ENCODE data around the gene TMTC3.

Gene TMTC3

GRCh38 chr12:88144546-88145468, 2.7 kb downstream of the TMTC3 start:
- Mint-ChIP-seq H3K36me3 (peaks cover 21% of the 10 kb centered on the region), H3K9me3 (no peaks in the 10 kb centered on the region), H3K4me1 (peaks cover 25% of the 10 kb centered on the region), H3K27ac (peak overlapping the region; percentile 43), H3K4me3 (no peak overlapping the region)
- ATAC-seq (no peak), DNase-seq (ENCODE audit: low spot score in 2 of 2) (no peak)

GRCh38 chr12:88145567-88146505, 3.7 kb downstream of the TMTC3 start:
- H3K4me3 Mint-ChIP-seq, result no peak overlapping the region
- H3K27ac Mint-ChIP-seq, result peak overlapping the region; percentile 43
- ATAC-seq (no peak), DNase-seq (ENCODE audit: low spot score in 2 of 2) (no peak)
- no peaks in the 10 kb centered on the region for H3K9me3 Mint-ChIP-seq
- H3K4me1 Mint-ChIP-seq, result peaks cover 24% of the 10 kb centered on the region
- H3K36me3 Mint-ChIP-seq, result peaks cover 16% of the 10 kb centered on the region

- Mint-ChIP-seq H3K4me1 (peaks cover 29% of the 10 kb centered on the region), H3K27ac (no peak overlapping the region), H3K36me3 (peaks cover 6% of the 10 kb centered on the region), H3K4me3 (no peak overlapping the region), H3K9me3 (no peaks in the 10 kb centered on the region)
- DNase-seq (ENCODE audit: low spot score in 2 of 2), result no peak
- no peak for ATAC-seq
Observed at GRCh38 chr12:88150063-88150462, 8.0 kb downstream of the TMTC3 start.

GRCh38 chr12:88153959-88154358, 11.9 kb downstream of the TMTC3 start:
- no peak for ATAC-seq
- Mint-ChIP-seq H3K9me3 (no peaks in the 10 kb centered on the region), H3K27ac (no peak overlapping the region), H3K36me3 (peaks cover 24% of the 10 kb centered on the region), H3K4me1 (peaks cover 18% of the 10 kb centered on the region), H3K4me3 (no peak overlapping the region)
- DNase-seq (ENCODE audit: low spot score in 2 of 2), result no peak

- Mint-ChIP-seq H3K9me3 (no peaks in the 10 kb centered on the region), H3K27ac (peak overlapping the region; percentile 43), H3K4me3 (no peak overlapping the region), H3K36me3 (peaks cover 27% of the 10 kb centered on the region), H3K4me1 (peaks cover 7% of the 10 kb centered on the region)
- ATAC-seq (no peak), DNase-seq (ENCODE audit: low spot score in 2 of 2) (no peak)
Observed at GRCh38 chr12:88156075-88156654, 14.1 kb downstream of the TMTC3 start.

- Mint-ChIP-seq H3K9me3 (no peaks in the 10 kb centered on the region), H3K36me3 (peaks cover 60% of the 10 kb centered on the region), H3K27ac (no peak overlapping the region), H3K4me3 (no peak overlapping the region), H3K4me1 (no peaks in the 10 kb centered on the region)
- ATAC-seq, result no peak
- no peak for DNase-seq (ENCODE audit: low spot score in 2 of 2)
Observed at GRCh38 chr12:88163371-88163770, 21.3 kb downstream of the TMTC3 start.

GRCh38 chr12:88166179-88166578, 24.1 kb downstream of the TMTC3 start:
- no peaks in the 10 kb centered on the region for H3K4me1 Mint-ChIP-seq
- no peak overlapping the region for H3K27ac Mint-ChIP-seq
- ATAC-seq (no peak), DNase-seq (ENCODE audit: low spot score in 2 of 2) (no peak)
- no peak overlapping the region for H3K4me3 Mint-ChIP-seq
- peaks cover 67% of the 10 kb centered on the region for H3K36me3 Mint-ChIP-seq
- no peaks in the 10 kb centered on the region for H3K9me3 Mint-ChIP-seq

GRCh38 chr12:88167384-88167783, 25.3 kb downstream of the TMTC3 start:
- H3K4me3 Mint-ChIP-seq, result no peak overlapping the region
- H3K27ac Mint-ChIP-seq, result no peak overlapping the region
- ATAC-seq (no peak), DNase-seq (ENCODE audit: low spot score in 2 of 2) (no peak)
- no peaks in the 10 kb centered on the region for H3K9me3 Mint-ChIP-seq
- H3K4me1 Mint-ChIP-seq, result no peaks in the 10 kb centered on the region
- peaks cover 55% of the 10 kb centered on the region for H3K36me3 Mint-ChIP-seq

GRCh38 chr12:88172844-88173407, 30.8 kb downstream of the TMTC3 start:
- no peak overlapping the region for H3K27ac Mint-ChIP-seq
- ATAC-seq (no peak), DNase-seq (ENCODE audit: low spot score in 2 of 2) (no peak)
- no peaks in the 10 kb centered on the region for H3K9me3 Mint-ChIP-seq
- H3K4me3 Mint-ChIP-seq, result no peak overlapping the region
- peaks cover 72% of the 10 kb centered on the region for H3K36me3 Mint-ChIP-seq
- H3K4me1 Mint-ChIP-seq, result peaks cover 5% of the 10 kb centered on the region

- Mint-ChIP-seq H3K4me3 (no peak overlapping the region), H3K9me3 (no peaks in the 10 kb centered on the region), H3K4me1 (peaks cover 5% of the 10 kb centered on the region), H3K36me3 (peaks cover 52% of the 10 kb centered on the region), H3K27ac (no peak overlapping the region)
- no peak for DNase-seq (ENCODE audit: low spot score in 2 of 2)
- no peak for ATAC-seq
Observed at GRCh38 chr12:88175544-88175943, 33.4 kb downstream of the TMTC3 start.

- H3K4me3 Mint-ChIP-seq, result no peak overlapping the region
- peaks cover 5% of the 10 kb centered on the region for H3K4me1 Mint-ChIP-seq
- peaks cover 36% of the 10 kb centered on the region for H3K36me3 Mint-ChIP-seq
- H3K9me3 Mint-ChIP-seq, result no peaks in the 10 kb centered on the region
- H3K27ac Mint-ChIP-seq, result no peak overlapping the region
- no peak for DNase-seq (ENCODE audit: low spot score in 2 of 2)
- no peak for ATAC-seq
Observed at GRCh38 chr12:88179436-88180014, 37.4 kb downstream of the TMTC3 start.

GRCh38 chr12:88181881-88182280, 39.8 kb downstream of the TMTC3 start:
- ATAC-seq (no peak), DNase-seq (ENCODE audit: low spot score in 2 of 2) (no peak)
- H3K9me3 Mint-ChIP-seq, result no peaks in the 10 kb centered on the region
- no peak overlapping the region for H3K27ac Mint-ChIP-seq
- peaks cover 12% of the 10 kb centered on the region for H3K36me3 Mint-ChIP-seq
- H3K4me1 Mint-ChIP-seq, result no peaks in the 10 kb centered on the region
- no peak overlapping the region for H3K4me3 Mint-ChIP-seq

- Mint-ChIP-seq H3K4me1 (no peaks in the 10 kb centered on the region), H3K4me3 (no peak overlapping the region), H3K27ac (no peak overlapping the region), H3K36me3 (peaks cover 7% of the 10 kb centered on the region), H3K9me3 (no peaks in the 10 kb centered on the region)
- ATAC-seq (no peak), DNase-seq (ENCODE audit: low spot score in 2 of 2) (no peak)
Observed at GRCh38 chr12:88182416-88182815, 40.3 kb downstream of the TMTC3 start.

GRCh38 chr12:88184196-88184595, 42.1 kb downstream of the TMTC3 start:
- Mint-ChIP-seq H3K4me1 (no peaks in the 10 kb centered on the region), H3K9me3 (no peaks in the 10 kb centered on the region), H3K36me3 (peaks cover 11% of the 10 kb centered on the region), H3K27ac (no peak overlapping the region), H3K4me3 (no peak overlapping the region)
- DNase-seq (ENCODE audit: low spot score in 2 of 2) (no peak), ATAC-seq (no peak)

- H3K9me3 Mint-ChIP-seq, result no peaks in the 10 kb centered on the region
- no peak for ATAC-seq
- DNase-seq (ENCODE audit: low spot score in 2 of 2), result no peak
- no peaks in the 10 kb centered on the region for H3K4me1 Mint-ChIP-seq
- H3K4me3 Mint-ChIP-seq, result no peak overlapping the region
- H3K36me3 Mint-ChIP-seq, result peaks cover 11% of the 10 kb centered on the region
- no peak overlapping the region for H3K27ac Mint-ChIP-seq
Observed at GRCh38 chr12:88185279-88185678, 43.2 kb downstream of the TMTC3 start.
